ENCODE measurements around the gene KLHL6. TPM values are rescaled to one million over a fixed set of nuclear protein-coding genes. Genes with fewer than 3 reads are reported as not detected.

The KLHL6 gene
- total and polyA plus RNA-seq, 8 donors = 1.4 to 21.6 (median 2.2) TPM

- H3K27ac ChIP-seq = no peak overlapping the region
- TF ChIP-seq CTCF (IDR thresholded peaks at IDR 0.05) = no peak
- DNase-seq = no peak
- no peaks in the 10 kb centered on the region for H3K27me3 ChIP-seq
- no peak for ATAC-seq
- peaks cover 0 to 13% of the 10 kb centered on the region in 2 donors for H3K9me3 ChIP-seq
- no peak overlapping the region for H3K4me3 ChIP-seq
- peaks cover 0 to 11% of the 10 kb centered on the region in 2 donors for H3K4me1 ChIP-seq
- intact Hi-C loops (cut with DNase I) = no loop called here
- peaks cover 0 to 29% of the 10 kb centered on the region in 2 donors for H3K36me3 ChIP-seq
Measured at GRCh38 chr3:183504597-183504996, 50.9 kb downstream of the KLHL6 start.

GRCh38 chr3:183503746-183504145, 51.8 kb downstream of the KLHL6 start:
- Histone ChIP-seq H3K4me3 (no peak overlapping the region), H3K27me3 (no peaks in the 10 kb centered on the region), H3K36me3 (peaks cover 0 to 37% of the 10 kb centered on the region in 2 donors), H3K4me1 (peaks cover 0 to 7% of the 10 kb centered on the region in 2 donors), H3K27ac (no peak overlapping the region), H3K9me3 (peaks cover 0 to 13% of the 10 kb centered on the region in 2 donors)
- intact Hi-C loops (cut with DNase I) = no loop called here
- ATAC-seq (no peak), DNase-seq (no peak)
- TF ChIP-seq CTCF (IDR thresholded peaks at IDR 0.05) = no peak

GRCh38 chr3:183502237-183503181, 53.0 kb downstream of the KLHL6 start:
- Histone ChIP-seq H3K36me3 (peaks cover 0 to 32% of the 10 kb centered on the region in 2 donors), H3K27me3 (no peaks in the 10 kb centered on the region), H3K9me3 (peaks cover 0 to 13% of the 10 kb centered on the region in 2 donors), H3K4me3 (no peak overlapping the region), H3K4me1 (peaks cover 0 to 5% of the 10 kb centered on the region in 2 donors), H3K27ac (no peak overlapping the region)
- intact Hi-C loops (cut with DNase I) = no loop called here
- peak in 1 of 2 donors; percentile 13 for TF ChIP-seq CTCF (IDR thresholded peaks at IDR 0.05)
- DNase-seq (no peak), ATAC-seq (peak; percentile 63)

- DNase-seq (no peak), ATAC-seq (no peak)
- intact Hi-C loops (cut with DNase I) = no loop called here
Measured at GRCh38 chr3:183500981-183501704, 54.4 kb downstream of the KLHL6 start.

More at GRCh38 chr3:183500981-183501704, 54.4 kb downstream of the KLHL6 start:
- peaks cover 0 to 9% of the 10 kb centered on the region in 2 donors for H3K9me3 ChIP-seq
- no peaks in the 10 kb centered on the region for H3K27me3 ChIP-seq
- no peaks in the 10 kb centered on the region for H3K4me1 ChIP-seq
- H3K4me3 ChIP-seq = no peak overlapping the region
- H3K27ac ChIP-seq = no peak overlapping the region
- no peak for TF ChIP-seq CTCF (IDR thresholded peaks at IDR 0.05)
- H3K36me3 ChIP-seq = peaks cover 0 to 33% of the 10 kb centered on the region in 2 donors

All from left lung (tissue), 10 donors.